ENCODE results near the gene SLC16A13. TPM values are rescaled to one million over a fixed set of nuclear protein-coding genes. Genes with fewer than 3 reads are reported as not detected.
A peak's percentile ranks its signal among the peaks of the same experiment; 100 is the strongest.

Gene SLC16A13
- total RNA-seq, 4 donors from 2014 or later: 1.2 to 6.7 (median 4.1) TPM

- Histone ChIP-seq H3K9me3 (no peaks in the 10 kb centered on the region), H3K4me1 (peaks cover 11 to 36% of the 10 kb centered on the region in 2 donors), H3K36me3 (no peaks in the 10 kb centered on the region), H3K27ac (peak overlapping the region in 2 of 3 donors; percentile 3 to 13), H3K27me3 (no peaks in the 10 kb centered on the region), H3K4me3 (replicated peaks in 1 of 3) (no peak overlapping the region)
- intact Hi-C loops (cut with DNase I): no loop called here
- TF ChIP-seq CTCF (IDR thresholded peaks at IDR 0.05): no peak
- TF ChIP-seq POLR2A (IDR thresholded peaks at IDR 0.05): no peak
- DNase-seq: no peak
- 65 to 81% methylated on average over 9 to 13 of the region's 13 CpGs for whole genome bisulfite sequencing, 2 donors
Measured at GRCh38 chr17:7027335-7027734, 8.5 kb upstream of the SLC16A13 start.

- Histone ChIP-seq H3K27me3 (no peaks in the 10 kb centered on the region), H3K4me1 (peaks cover 4 to 26% of the 10 kb centered on the region in 2 donors), H3K36me3 (no peaks in the 10 kb centered on the region), H3K9me3 (no peaks in the 10 kb centered on the region), H3K4me3 (replicated peaks in 1 of 3) (no peak overlapping the region), H3K27ac (peak overlapping the region; percentile 27 to 61 (median 30))
- no peak for TF ChIP-seq POLR2A (IDR thresholded peaks at IDR 0.05)
- no peak for TF ChIP-seq CTCF (IDR thresholded peaks at IDR 0.05)
- WGBS, 2 donors: 74 to 79% methylated on average over 3 of the region's 3 CpGs
- intact Hi-C loops (cut with DNase I): no loop called here
- no peak for DNase-seq
Measured at GRCh38 chr17:7029096-7029495, 6.7 kb upstream of the SLC16A13 start.

- Histone ChIP-seq H3K4me3 (replicated peaks in 1 of 3) (no peak overlapping the region), H3K27ac (peak overlapping the region in 1 of 3 donors; percentile 61), H3K27me3 (no peaks in the 10 kb centered on the region), H3K36me3 (no peaks in the 10 kb centered on the region), H3K4me1 (peaks cover 4 to 23% of the 10 kb centered on the region in 2 donors), H3K9me3 (no peaks in the 10 kb centered on the region)
- no peak for DNase-seq
- TF ChIP-seq POLR2A (IDR thresholded peaks at IDR 0.05) (peak in 1 of 2 donors; percentile 13), CTCF (IDR thresholded peaks at IDR 0.05) (no peak)
- intact Hi-C loops (cut with DNase I): no loop called here
- 73 to 78% methylated on average over 8 of the region's 8 CpGs for WGBS, 2 donors
Measured at GRCh38 chr17:7029659-7030058, 6.2 kb upstream of the SLC16A13 start.

GRCh38 chr17:7034955-7035590 is 742 bp upstream of the SLC16A13 start:
- intact Hi-C loops (cut with DNase I): no loop called here
- Histone ChIP-seq H3K27ac (peak overlapping the region; percentile 82 to 93 (median 88)), H3K4me1 (peaks cover 29 to 41% of the 10 kb centered on the region in 2 donors), H3K4me3 (replicated peaks in 1 of 3) (peak overlapping the region; percentile 26 to 65 (median 53)), H3K9me3 (no peaks in the 10 kb centered on the region), H3K36me3 (no peaks in the 10 kb centered on the region), H3K27me3 (no peaks in the 10 kb centered on the region)
- TF ChIP-seq CTCF (IDR thresholded peaks at IDR 0.05) (peak in 1 of 6 experiments; percentile 19), POLR2A (IDR thresholded peaks at IDR 0.05) (no peak)
- 14 to 17% methylated on average over 7 of the region's 7 CpGs for WGBS, 2 donors
- no peak for DNase-seq

GRCh38 chr17:7038025-7038862 is 2.4 kb downstream of the SLC16A13 start:
- H3K27ac ChIP-seq: peak overlapping the region; percentile 57 to 95 (median 87)
- DNase-seq: no peak
- intact Hi-C loops (cut with DNase I): no loop called here

More at GRCh38 chr17:7038025-7038862, 2.4 kb downstream of the SLC16A13 start:
- Histone ChIP-seq H3K27me3 (no peaks in the 10 kb centered on the region), H3K36me3 (no peaks in the 10 kb centered on the region), H3K9me3 (no peaks in the 10 kb centered on the region), H3K4me3 (replicated peaks in 1 of 3) (no peak overlapping the region), H3K4me1 (peaks cover 44 to 62% of the 10 kb centered on the region in 2 donors)
- no peak for TF ChIP-seq CTCF (IDR thresholded peaks at IDR 0.05)
- no peak for TF ChIP-seq POLR2A (IDR thresholded peaks at IDR 0.05)
- 88 to 89% methylated on average over 17 to 18 of the region's 19 CpGs for WGBS, 2 donors

All from thyroid gland (tissue), 4 donors.